ENCODE measurements around the gene YPEL1.

- TF ChIP-seq SRF (IDR thresholded peaks at IDR 0.05; ENCODE audit: low read depth in 2 of 2, low read length in 2 of 2) (no peak), POLR2AphosphoS5 (IDR thresholded peaks at IDR 0.05; ENCODE audit: low read length) (no peak), CEBPZ (IDR thresholded peaks at IDR 0.05; ENCODE audit: low read depth, low read length) (no peak), ZBTB40 (IDR thresholded peaks at IDR 0.05; ENCODE audit: borderline replicate concordance) (no peak), EP300 (IDR thresholded peaks at IDR 0.05; ENCODE audit: borderline replicate concordance in 1 of 2, control insufficient read depth in 1 of 2, low read depth in 2 of 2, low read length in 2 of 2) (no peak), ZSCAN29 (IDR thresholded peaks at IDR 0.05) (no peak), POLR2A (IDR thresholded peaks at IDR 0.05; ENCODE audit: low read depth, low read length) (no peak), BHLHE40 (IDR thresholded peaks at IDR 0.05; ENCODE audit: borderline replicate concordance in 1 of 2, low read depth in 2 of 2, low read length in 1 of 2) (no peak), CTCF (IDR thresholded peaks at IDR 0.05 in 2 of 3, conservative IDR thresholded peaks at IDR 0.05 in 1 of 3; ENCODE audit: control insufficient read depth in 2 of 3, extremely low read depth in 1 of 3, insufficient read depth in 1 of 3, low read depth in 3 of 3, low read length in 3 of 3) (no peak), ZNF24 (IDR thresholded peaks at IDR 0.05) (no peak), TAF1 (IDR thresholded peaks at IDR 0.05; ENCODE audit: borderline replicate concordance, low read depth, low read length) (no peak)
Measured at GRCh38 chr22:21710156-21710555, 25.4 kb downstream of the YPEL1 start.

Data from GM12878 (cell line).